ENCODE results near the gene EPAS1.

EPAS1 gene

GRCh38 chr2:46296216-46296839 is 879 bp upstream of the EPAS1 start:
- H3K4me1 ChIP-seq (ENCODE audit: insufficient read depth, insufficient read length): peaks cover 6% of the 10 kb centered on the region
- H3K9ac ChIP-seq (ENCODE audit: insufficient read length, low read depth): peak overlapping the region; percentile 61
- H3K4me3 ChIP-seq (ENCODE audit: insufficient read length, low read depth): peak overlapping the region; percentile 45
- TF ChIP-seq ZNF274 (IDR thresholded peaks at IDR 0.05; ENCODE audit: low read depth, low read length): no peak
- TF ChIP-seq SUZ12 (IDR thresholded peaks at IDR 0.05; ENCODE audit: extremely low read depth, insufficient read depth, insufficient read length): no peak
- no peak for TF ChIP-seq YY1 (IDR thresholded peaks at IDR 0.05; ENCODE audit: insufficient read depth, insufficient read length)
- H3K9me3 ChIP-seq (ENCODE audit: insufficient read depth, low read length): no peaks in the 10 kb centered on the region
- DNase-seq (ENCODE audit: low read depth, low spot score): no peak
- peaks cover 61% of the 10 kb centered on the region for H3K27me3 ChIP-seq (ENCODE audit: insufficient read depth, insufficient read length)
- H3K36me3 ChIP-seq (ENCODE audit: insufficient read depth, insufficient read length, low read length): no peaks in the 10 kb centered on the region

GRCh38 chr2:46297546-46298271 is 502 bp downstream of the EPAS1 start:
- H3K9me3 ChIP-seq (ENCODE audit: insufficient read depth, low read length): no peaks in the 10 kb centered on the region
- no peak for TF ChIP-seq YY1 (IDR thresholded peaks at IDR 0.05; ENCODE audit: insufficient read depth, insufficient read length)
- no peak for TF ChIP-seq ZNF274 (IDR thresholded peaks at IDR 0.05; ENCODE audit: low read depth, low read length)
- no peak for TF ChIP-seq SUZ12 (IDR thresholded peaks at IDR 0.05; ENCODE audit: extremely low read depth, insufficient read depth, insufficient read length)
- peaks cover 68% of the 10 kb centered on the region for H3K27me3 ChIP-seq (ENCODE audit: insufficient read depth, insufficient read length)
- H3K9ac ChIP-seq (ENCODE audit: insufficient read length, low read depth): peak overlapping the region; percentile 62
- H3K4me1 ChIP-seq (ENCODE audit: insufficient read depth, insufficient read length): peaks cover 6% of the 10 kb centered on the region
- H3K36me3 ChIP-seq (ENCODE audit: insufficient read depth, insufficient read length, low read length): no peaks in the 10 kb centered on the region
- DNase-seq (ENCODE audit: low read depth, low spot score): no peak
- peak overlapping the region; percentile 50 for H3K4me3 ChIP-seq (ENCODE audit: insufficient read length, low read depth)

DNA sequence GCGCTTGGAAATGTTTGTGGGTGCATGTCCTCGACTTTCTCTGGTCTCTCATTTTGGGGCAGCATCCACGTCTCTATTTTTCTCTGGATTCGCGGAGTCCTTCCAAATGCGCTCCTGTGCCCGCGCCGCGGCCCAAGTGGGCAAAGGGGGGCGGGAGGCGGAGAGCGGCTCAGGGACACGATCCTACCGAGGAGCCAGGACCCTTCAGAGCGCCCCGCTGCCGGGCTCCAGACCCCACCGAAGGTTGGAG is 990 bp downstream of the EPAS1 start:
- H3K9ac ChIP-seq (ENCODE audit: insufficient read length, low read depth): peak overlapping the region; percentile 62
- H3K36me3 ChIP-seq (ENCODE audit: insufficient read depth, insufficient read length, low read length): no peaks in the 10 kb centered on the region
- H3K27me3 ChIP-seq (ENCODE audit: insufficient read depth, insufficient read length): peaks cover 68% of the 10 kb centered on the region
- H3K4me3 ChIP-seq (ENCODE audit: insufficient read length, low read depth): peak overlapping the region; percentile 50
- H3K9me3 ChIP-seq (ENCODE audit: insufficient read depth, low read length): no peaks in the 10 kb centered on the region
- no peak for TF ChIP-seq YY1 (IDR thresholded peaks at IDR 0.05; ENCODE audit: insufficient read depth, insufficient read length)
- no peak for TF ChIP-seq SUZ12 (IDR thresholded peaks at IDR 0.05; ENCODE audit: extremely low read depth, insufficient read depth, insufficient read length)
- TF ChIP-seq ZNF274 (IDR thresholded peaks at IDR 0.05; ENCODE audit: low read depth, low read length): no peak
- H3K4me1 ChIP-seq (ENCODE audit: insufficient read depth, insufficient read length): peaks cover 6% of the 10 kb centered on the region
- no peak for DNase-seq (ENCODE audit: low read depth, low spot score)

GRCh38 chr2:46298522-46299353 is 1.5 kb downstream of the EPAS1 start:
- peaks cover 6% of the 10 kb centered on the region for H3K4me1 ChIP-seq (ENCODE audit: insufficient read depth, insufficient read length)
- no peaks in the 10 kb centered on the region for H3K36me3 ChIP-seq (ENCODE audit: insufficient read depth, insufficient read length, low read length)
- DNase-seq (ENCODE audit: low read depth, low spot score): no peak
- TF ChIP-seq ZNF274 (IDR thresholded peaks at IDR 0.05; ENCODE audit: low read depth, low read length) (no peak), SUZ12 (IDR thresholded peaks at IDR 0.05; ENCODE audit: extremely low read depth, insufficient read depth, insufficient read length) (peak; percentile 80), YY1 (IDR thresholded peaks at IDR 0.05; ENCODE audit: insufficient read depth, insufficient read length) (no peak)
- H3K27me3 ChIP-seq (ENCODE audit: insufficient read depth, insufficient read length): peaks cover 68% of the 10 kb centered on the region
- H3K9ac ChIP-seq (ENCODE audit: insufficient read length, low read depth): peak overlapping the region; percentile 62
- H3K9me3 ChIP-seq (ENCODE audit: insufficient read depth, low read length): no peaks in the 10 kb centered on the region
- peak overlapping the region; percentile 50 for H3K4me3 ChIP-seq (ENCODE audit: insufficient read length, low read depth)

- Histone ChIP-seq H3K9me3 (ENCODE audit: insufficient read depth, low read length) (no peaks in the 10 kb centered on the region), H3K4me3 (ENCODE audit: insufficient read length, low read depth) (peak overlapping the region; percentile 50), H3K4me1 (ENCODE audit: insufficient read depth, insufficient read length) (peaks cover 6% of the 10 kb centered on the region), H3K36me3 (ENCODE audit: insufficient read depth, insufficient read length, low read length) (no peaks in the 10 kb centered on the region), H3K27me3 (ENCODE audit: insufficient read depth, insufficient read length) (peaks cover 68% of the 10 kb centered on the region), H3K9ac (ENCODE audit: insufficient read length, low read depth) (peak overlapping the region; percentile 61)
- DNase-seq (ENCODE audit: low read depth, low spot score): no peak
- TF ChIP-seq ZNF274 (IDR thresholded peaks at IDR 0.05; ENCODE audit: low read depth, low read length): no peak
- no peak for TF ChIP-seq YY1 (IDR thresholded peaks at IDR 0.05; ENCODE audit: insufficient read depth, insufficient read length)
- TF ChIP-seq SUZ12 (IDR thresholded peaks at IDR 0.05; ENCODE audit: extremely low read depth, insufficient read depth, insufficient read length): no peak
Measured at GRCh38 chr2:46299365-46300263, 2.4 kb downstream of the EPAS1 start.

DNA sequence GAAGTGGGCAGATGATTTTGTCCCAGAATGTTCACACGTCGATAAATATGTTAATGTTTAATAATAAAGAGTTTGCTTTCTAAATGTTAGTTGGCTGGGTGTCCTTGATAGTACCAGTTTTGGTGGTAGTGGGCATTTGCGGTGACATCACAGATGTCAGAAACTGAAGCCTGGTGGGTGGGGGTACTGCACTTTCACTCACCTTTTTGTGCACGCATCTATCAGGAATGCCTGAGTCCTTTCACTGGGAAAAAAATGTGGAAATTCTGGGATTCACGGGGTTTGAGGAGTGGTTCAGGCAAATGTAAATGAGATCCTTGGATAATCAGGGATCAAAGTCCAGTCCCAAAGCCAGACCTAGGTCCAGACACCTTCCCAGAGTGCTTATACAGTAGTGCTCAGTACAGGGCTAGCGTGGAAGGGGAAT is 3.2 kb downstream of the EPAS1 start:
- no peak for TF ChIP-seq ZNF274 (IDR thresholded peaks at IDR 0.05; ENCODE audit: low read depth, low read length)
- TF ChIP-seq YY1 (IDR thresholded peaks at IDR 0.05; ENCODE audit: insufficient read depth, insufficient read length): no peak
- TF ChIP-seq SUZ12 (IDR thresholded peaks at IDR 0.05; ENCODE audit: extremely low read depth, insufficient read depth, insufficient read length): no peak
- peaks cover 6% of the 10 kb centered on the region for H3K4me1 ChIP-seq (ENCODE audit: insufficient read depth, insufficient read length)

More for the DNA sequence above, 3.2 kb downstream of the EPAS1 start:
- Histone ChIP-seq H3K4me3 (ENCODE audit: insufficient read length, low read depth) (no peak overlapping the region), H3K9me3 (ENCODE audit: insufficient read depth, low read length) (0 out of 2 replicates have a peak, but pooled peaks cover under 1% of the 10 kb centered on the region), H3K27me3 (ENCODE audit: insufficient read depth, insufficient read length) (peaks cover 60% of the 10 kb centered on the region), H3K36me3 (ENCODE audit: insufficient read depth, insufficient read length, low read length) (no peaks in the 10 kb centered on the region), H3K9ac (ENCODE audit: insufficient read length, low read depth) (no peak overlapping the region)
- DNase-seq (ENCODE audit: low read depth, low spot score): no peak
